ENCODE measurements around the gene EPOP.

DNA sequence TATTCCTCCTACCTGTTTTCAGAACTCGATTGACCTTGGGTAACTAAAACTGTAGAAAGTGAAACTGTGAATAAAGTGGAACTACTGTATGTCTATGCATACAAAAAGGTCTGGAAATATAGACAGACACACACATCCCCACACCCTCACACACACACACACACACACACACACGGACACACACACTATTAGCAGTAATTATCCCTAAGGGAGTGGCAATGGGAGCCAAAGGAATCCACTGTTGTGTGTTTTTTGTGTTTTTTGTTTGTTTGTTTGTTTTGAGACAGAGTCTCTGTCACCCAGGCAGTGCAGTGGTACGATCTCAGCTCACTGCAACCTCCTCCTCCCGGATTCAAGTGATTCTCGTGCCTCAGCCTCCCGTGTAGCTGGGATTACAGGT, 42.4 kb downstream of the EPOP start:
- TF ChIP-seq, protein P1, sequence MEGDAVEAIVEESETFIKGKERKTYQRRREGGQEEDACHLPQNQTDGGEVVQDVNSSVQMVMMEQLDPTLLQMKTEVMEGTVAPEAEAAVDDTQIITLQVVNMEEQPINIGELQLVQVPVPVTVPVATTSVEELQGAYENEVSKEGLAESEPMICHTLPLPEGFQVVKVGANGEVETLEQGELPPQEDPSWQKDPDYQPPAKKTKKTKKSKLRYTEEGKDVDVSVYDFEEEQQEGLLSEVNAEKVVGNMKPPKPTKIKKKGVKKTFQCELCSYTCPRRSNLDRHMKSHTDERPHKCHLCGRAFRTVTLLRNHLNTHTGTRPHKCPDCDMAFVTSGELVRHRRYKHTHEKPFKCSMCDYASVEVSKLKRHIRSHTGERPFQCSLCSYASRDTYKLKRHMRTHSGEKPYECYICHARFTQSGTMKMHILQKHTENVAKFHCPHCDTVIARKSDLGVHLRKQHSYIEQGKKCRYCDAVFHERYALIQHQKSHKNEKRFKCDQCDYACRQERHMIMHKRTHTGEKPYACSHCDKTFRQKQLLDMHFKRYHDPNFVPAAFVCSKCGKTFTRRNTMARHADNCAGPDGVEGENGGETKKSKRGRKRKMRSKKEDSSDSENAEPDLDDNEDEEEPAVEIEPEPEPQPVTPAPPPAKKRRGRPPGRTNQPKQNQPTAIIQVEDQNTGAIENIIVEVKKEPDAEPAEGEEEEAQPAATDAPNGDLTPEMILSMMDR (IDR thresholded peaks at IDR 0.05), result no peak
- no peak for TF ChIP-seq POLR2A (IDR thresholded peaks at IDR 0.05)
- no peak for TF ChIP-seq EP300 (IDR thresholded peaks at IDR 0.05)
